Heart right ventricle (tissue), 16 donors: Measurements from ENCODE around the gene ABLIM2. TPM values are rescaled to one million over a fixed set of nuclear protein-coding genes. Genes with fewer than 3 reads are reported as not detected.

ENCODE experiments used
- ATAC-seq, 8 donors: fragments of 200-7000 bp; cut with Tn5 transposase; one replicate each; pipeline ENCODE4 v1.9.1; 2020; ENCODE audit warnings: mild to moderate bottlenecking in 8 of 8, moderate library complexity in 8 of 8, moderate number of reproducible peaks in 1 of 8
- DNase-seq, 2 donors: peaks; one replicate each; pipeline ENCODE4 v3.0.0-alpha.2; 2020
- H3K27ac ChIP-seq, 10 donors: fragments of 200-600 bp; sonication (generic) in 2 of 10; one replicate each; pipeline versions ENCODE4 v1.5.0 to v1.8.0; 2020 to 2022; ENCODE audit warnings: mild to moderate bottlenecking in 3 of 10
- H3K27me3 ChIP-seq, 7 donors: fragments of 200-600 bp; one replicate each; pipeline ENCODE4 v1.8.0; 2021 to 2022; ENCODE audit warnings: mild to moderate bottlenecking in 2 of 7
- H3K36me3 ChIP-seq, 9 donors: fragments of 200-600 bp; sonication (generic) in 1 of 9; one replicate each; pipeline versions ENCODE4 v1.5.0 to v1.8.0; 2020 to 2022; ENCODE audit warnings: mild to moderate bottlenecking in 2 of 9
- H3K4me1 ChIP-seq, 9 donors: fragments of 200-600 bp; sonication (generic) in 1 of 9; one replicate each; pipeline versions ENCODE4 v1.5.0 to v1.8.0; 2020 to 2022; ENCODE audit warnings: mild to moderate bottlenecking in 4 of 9
- H3K4me3 ChIP-seq, 10 donors: fragments of 200-600 bp; sonication (generic) in 2 of 10; one replicate each; pipeline versions ENCODE4 v1.5.0 to v1.8.0; 2020 to 2022; ENCODE audit warnings: mild to moderate bottlenecking in 7 of 10, moderate library complexity in 2 of 10
- H3K9me3 ChIP-seq, 11 donors: fragments of 200-600 bp in 10 of 11; sonication (generic) in 2 of 11; one replicate each; pipeline versions ENCODE4 v1.5.0 to v1.8.0; 2013 to 2022; ENCODE audit warnings: mild to moderate bottlenecking in 2 of 11, control low read depth in 1 of 11, moderate library complexity in 1 of 11
- CTCF ChIP-seq, 9 donors: fragments of 200-600 bp; sonication (generic) in 2 of 9; IDR thresholded peaks; one replicate each; pipeline versions ENCODE4 v1.5.0 to v1.8.0; 2021 to 2022; ENCODE audit warnings: antibody characterized with exemption in 9 of 9, mild to moderate bottlenecking in 5 of 9, moderate library complexity in 1 of 9
- WGBS, 2 donors: extraction: QIAGEN DNeasy Blood & Tissue Kit; methylation state at CpG; one replicate each; pipeline ENCODE4 v1.1.7; 2013; ENCODE audit warnings: inconsistent platforms in 1 of 2; 5-methylcytosine and 5-hydroxymethylcytosine counted together
- intact Hi-C, 10 donors: fragments of 100-400 bp; cut with DNase I; formaldehyde crosslinking; loops; one replicate each; pipeline versions ENCODE4 v1.11.1 to v1.14.2; 2022
- polyA plus RNA-seq, 2 donors: library from polyadenylated mRNA; stranded (reverse); fragments of 200-250 nt; gene quantifications; one replicate each; pipeline ENCODE4 v1.2.3, GENCODE V29; 2013
- total RNA-seq, 10 donors: library from RNA; stranded (reverse); fragmentation: NEBNext Ultra II Directional in 3 of 10; extraction: Animal tissue kit (Norgen Biotek cat#: 25700) in 3 of 10; gene quantifications; one replicate each; pipeline versions ENCODE4 v1.2.1 to v1.2.4, GENCODE V29; 2021 to 2023
- donor health status: Arrhythmogenic right ventricular cardiomyopathy.
- donor health status: ischemic (EF 13 %, LVEDD 7.1; RV severe dilation, severe dysfunction).
- donor health status: healthy with polysubstance abuse.
- donor health status: DM: no; HTN: yes; CAD: no.
- donor health status: DM: no; HTN: no; CAD: no.
- donor health status: ischemic (EF 25% LVEDD 6.9; RV normal size, moderate dysfunction).
- donor health status: ischemic (EF 25% LVEDD 5.7; RV mildly dilated, moderate dysfunction).
- donor health status: healthy.
- donor health status: DM: yes; HTN: yes; CAD: no.
- donor health status: Ischemic cardiomyopathy.
- donor health status: ischemic (EF 35%, LVEDD 5.7; RV mildly dilated, moderate dysfunction).
- donor health status: nonischemic (EF 11% LVEDD 7.7; RV severe dilation, severe dysfunction).
- donor health status: DM: yes; HTN: yes; CAD: no.
- donor health status: PGD.
- donor health status: ischemic (EF 29% LVEDD 5.4; RV normal size, mild dysfunction).
- donor health status: nonischemic (EF 23%, LVEDD 6.1; RV moderate dilation, normal function).

Gene ABLIM2
- total and polyA plus RNA-seq, 12 donors = 7.2 to 27.8 (median 17.6) TPM

- no peaks in the 10 kb centered on the region for H3K36me3 ChIP-seq
- intact Hi-C loops = no loop called here
- no peaks in the 10 kb centered on the region for H3K27me3 ChIP-seq
- TF ChIP-seq CTCF (IDR thresholded peaks at IDR 0.05) = no peak
- DNase-seq (no peak), ATAC-seq (no peak)
- WGBS, 2 donors = 82 to 88% methylated on average over 8 of the region's 8 CpGs
- peaks cover 4 to 39% (median 24%) of the 10 kb centered on the region in 9 donors for H3K4me1 ChIP-seq
- no peaks in the 10 kb centered on the region for H3K9me3 ChIP-seq
- no peak overlapping the region for H3K27ac ChIP-seq
- no peak overlapping the region for H3K4me3 ChIP-seq
Measured at GRCh38 chr4:8115916-8116315, 42.7 kb downstream of the ABLIM2 start.

- Histone ChIP-seq H3K4me1 (peaks cover 4 to 39% (median 24%) of the 10 kb centered on the region in 9 donors), H3K4me3 (no peak overlapping the region), H3K36me3 (no peaks in the 10 kb centered on the region), H3K27me3 (no peaks in the 10 kb centered on the region), H3K27ac (no peak overlapping the region), H3K9me3 (no peaks in the 10 kb centered on the region)
- ATAC-seq (no peak), DNase-seq (no peak)
- intact Hi-C loops = no loop called here
- WGBS, 2 donors = 87 to 88% methylated on average over 5 of the region's 5 CpGs
- TF ChIP-seq CTCF (IDR thresholded peaks at IDR 0.05) = no peak
Measured at GRCh38 chr4:8115203-8115520, 43.5 kb downstream of the ABLIM2 start.

- Histone ChIP-seq H3K9me3 (no peaks in the 10 kb centered on the region), H3K4me3 (no peak overlapping the region), H3K27me3 (no peaks in the 10 kb centered on the region), H3K27ac (peak overlapping the region in 6 of 10 donors; percentile 61 to 74 (median 68)), H3K36me3 (no peaks in the 10 kb centered on the region), H3K4me1 (peaks cover 4 to 39% (median 24%) of the 10 kb centered on the region in 9 donors)
- DNase-seq = no peak
- peak in 3 of 8 donors; percentile 8 to 14 (median 8) for ATAC-seq
- TF ChIP-seq CTCF (IDR thresholded peaks at IDR 0.05) = no peak
- WGBS, 2 donors = 64 to 67% methylated on average over 21 of the region's 21 CpGs
- intact Hi-C loops = no loop called here
Measured at GRCh38 chr4:8114456-8115202, 44.0 kb downstream of the ABLIM2 start.

GRCh38 chr4:8113611-8114377 is 44.8 kb downstream of the ABLIM2 start:
- ATAC-seq = peak in 7 of 8 donors; percentile 7 to 66 (median 27)
- Histone ChIP-seq H3K9me3 (no peaks in the 10 kb centered on the region), H3K4me1 (peaks cover 4 to 39% (median 24%) of the 10 kb centered on the region in 9 donors), H3K27me3 (no peaks in the 10 kb centered on the region), H3K27ac (peak overlapping the region; percentile 25 to 74 (median 64)), H3K36me3 (no peaks in the 10 kb centered on the region), H3K4me3 (no peak overlapping the region)
- TF ChIP-seq CTCF (IDR thresholded peaks at IDR 0.05) = no peak
- intact Hi-C loops = no loop called here
- DNase-seq = no peak
- WGBS, 2 donors = 67 to 73% methylated on average over 15 of the region's 15 CpGs
